ENCODE results near the gene TSPAN9.

- TF ChIP-seq CTCF (IDR thresholded peaks at IDR 0.05) (no peak), EP300 (IDR thresholded peaks at IDR 0.05) (no peak), POLR2A (IDR thresholded peaks at IDR 0.05) (no peak), POLR2AphosphoS5 (IDR thresholded peaks at IDR 0.05) (no peak)
Measured at GRCh38 chr12:3122841-3123678, 45.9 kb downstream of the TSPAN9 start.
